T-helper 17 cell (primary cell): Measurements from ENCODE around the gene MIF. TPM values are rescaled to one million over a fixed set of nuclear protein-coding genes. Genes with fewer than 3 reads are reported as not detected.
A peak's percentile ranks its signal among the peaks of the same experiment; 100 is the strongest.

Experiments
- ATAC-seq: fragments of 150-1000 bp; cut with Tn5 transposase; 2 replicates; pipeline ENCODE4 v1.10.0; 2021; ENCODE audit warnings: mild to moderate bottlenecking, moderate library complexity
- DNase-seq, 3 donors: peaks; one replicate each; pipeline versions ENCODE4 v3.0.0 to v3.0.0-alpha.2; 2020 to 2021
- H3K9me3 ChIP-seq: one replicate; pipeline ENCODE4 v1.7.0; 2013; ENCODE audit warnings: low read length, mild to moderate bottlenecking; ENCODE audit not compliant: control insufficient read depth, poor library complexity, severe bottlenecking
- H3K27ac Mint-ChIP-seq: one replicate; pipeline ENCODE4 v1.8.0; 2022; ENCODE audit warnings: mild to moderate bottlenecking, moderate library complexity, mixed read lengths
- H3K27me3 Mint-ChIP-seq: one replicate; pipeline ENCODE4 v1.8.0; 2022; ENCODE audit warnings: mixed read lengths
- H3K36me3 Mint-ChIP-seq: one replicate; pipeline ENCODE4 v1.8.0; 2022; ENCODE audit warnings: low read depth, mixed read lengths
- H3K4me1 Mint-ChIP-seq: one replicate; pipeline ENCODE4 v1.8.0; 2022; ENCODE audit warnings: mild to moderate bottlenecking, mixed read lengths
- H3K4me3 Mint-ChIP-seq: one replicate; pipeline ENCODE4 v1.8.0; 2022; ENCODE audit warnings: mild to moderate bottlenecking, moderate library complexity, mixed read lengths
- total RNA-seq, 4 donors: library from RNA in 2 of 4; stranded (reverse) in 2 of 4; gene quantifications; one replicate each; pipeline ENCODE4 v1.2.3 and lab custom pipeline; 2022 to 2026

MIF gene
- 100 to 1,000 TPM; 219 to 223 TPM for total RNA-seq
- total RNA-seq (lab: John Stamatoyannopoulos, UW) = 6.9 to 18.2 reads per million in 2 donors

DNA sequence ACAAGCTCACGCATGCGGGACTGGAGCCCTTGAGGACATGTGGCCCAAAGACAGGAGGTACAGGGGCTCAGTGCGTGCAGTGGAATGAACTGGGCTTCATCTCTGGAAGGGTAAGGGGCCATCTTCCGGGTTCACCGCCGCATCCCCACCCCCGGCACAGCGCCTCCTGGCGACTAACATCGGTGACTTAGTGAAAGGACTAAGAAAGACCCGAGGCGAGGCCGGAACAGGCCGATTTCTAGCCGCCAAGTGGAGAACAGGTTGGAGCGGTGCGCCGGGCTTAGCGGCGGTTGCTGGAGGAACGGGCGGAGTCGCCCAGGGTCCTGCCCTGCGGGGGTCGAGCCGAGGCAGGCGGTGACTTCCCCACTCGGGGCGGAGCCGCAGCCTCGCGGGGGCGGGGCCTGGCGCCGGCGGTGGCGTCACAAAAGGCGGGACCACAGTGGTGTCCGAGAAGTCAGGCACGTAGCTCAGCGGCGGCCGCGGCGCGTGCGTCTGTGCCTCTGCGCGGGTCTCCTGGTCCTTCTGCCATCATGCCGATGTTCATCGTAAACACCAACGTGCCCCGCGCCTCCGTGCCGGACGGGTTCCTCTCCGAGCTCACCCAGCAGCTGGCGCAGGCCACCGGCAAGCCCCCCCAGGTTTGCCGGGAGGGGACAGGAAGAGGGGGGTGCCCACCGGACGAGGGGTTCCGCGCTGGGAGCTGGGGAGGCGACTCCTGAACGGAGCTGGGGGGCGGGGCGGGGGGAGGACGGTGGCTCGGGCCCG, at the start of gene MIF:
Gene MIF (plus strand): TSS at position 439 of the 765 bp plus-strand sequence. CDS start 92 bp downstream, at position 531.
- Mint-ChIP-seq H3K4me1 (peaks cover 18% of the 10 kb centered on the region), H3K27me3 (no peaks in the 10 kb centered on the region), H3K36me3 (peaks cover 3% of the 10 kb centered on the region), H3K27ac (peak within 1 kb of the TSS; percentile 88), H3K4me3 (peak within 1 kb of the TSS; percentile 94)
- DNase-seq (peak; percentile 91 to 95 (median 92)), ATAC-seq (peak; percentile 89)
- H3K9me3 ChIP-seq = no peaks in the 10 kb centered on the region

DNA sequence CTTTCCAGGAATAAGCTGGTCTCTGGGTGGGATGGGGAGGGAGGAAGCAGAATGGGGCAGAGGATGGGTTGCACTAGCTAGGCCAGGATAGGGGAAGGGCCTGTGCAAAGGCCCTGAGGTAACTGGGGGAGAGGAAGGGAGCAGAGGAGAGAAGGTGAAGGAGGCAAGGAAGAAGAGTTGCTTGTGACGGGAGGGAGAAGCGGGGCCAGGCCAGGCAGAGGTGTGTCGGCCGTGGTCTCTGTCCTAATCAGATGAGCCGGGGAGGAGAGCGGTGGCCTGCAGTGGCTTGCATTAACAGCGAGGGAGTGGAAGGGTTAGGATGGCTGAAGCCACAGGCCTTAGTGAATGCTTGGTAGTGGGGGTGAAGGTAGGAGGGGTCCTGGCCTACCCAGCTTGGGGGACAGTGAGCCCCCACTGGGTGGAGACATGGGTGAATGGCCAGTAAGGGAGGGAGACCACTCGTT, 49.4 kb upstream of the MIF start:
- no peak overlapping the region for H3K4me3 Mint-ChIP-seq
- H3K9me3 ChIP-seq = no peaks in the 10 kb centered on the region
- DNase-seq (no peak), ATAC-seq (no peak)
- H3K36me3 Mint-ChIP-seq = no peaks in the 10 kb centered on the region
- H3K4me1 Mint-ChIP-seq = peaks cover 1% of the 10 kb centered on the region
- no peaks in the 10 kb centered on the region for H3K27me3 Mint-ChIP-seq
- H3K27ac Mint-ChIP-seq = no peak overlapping the region

DNA sequence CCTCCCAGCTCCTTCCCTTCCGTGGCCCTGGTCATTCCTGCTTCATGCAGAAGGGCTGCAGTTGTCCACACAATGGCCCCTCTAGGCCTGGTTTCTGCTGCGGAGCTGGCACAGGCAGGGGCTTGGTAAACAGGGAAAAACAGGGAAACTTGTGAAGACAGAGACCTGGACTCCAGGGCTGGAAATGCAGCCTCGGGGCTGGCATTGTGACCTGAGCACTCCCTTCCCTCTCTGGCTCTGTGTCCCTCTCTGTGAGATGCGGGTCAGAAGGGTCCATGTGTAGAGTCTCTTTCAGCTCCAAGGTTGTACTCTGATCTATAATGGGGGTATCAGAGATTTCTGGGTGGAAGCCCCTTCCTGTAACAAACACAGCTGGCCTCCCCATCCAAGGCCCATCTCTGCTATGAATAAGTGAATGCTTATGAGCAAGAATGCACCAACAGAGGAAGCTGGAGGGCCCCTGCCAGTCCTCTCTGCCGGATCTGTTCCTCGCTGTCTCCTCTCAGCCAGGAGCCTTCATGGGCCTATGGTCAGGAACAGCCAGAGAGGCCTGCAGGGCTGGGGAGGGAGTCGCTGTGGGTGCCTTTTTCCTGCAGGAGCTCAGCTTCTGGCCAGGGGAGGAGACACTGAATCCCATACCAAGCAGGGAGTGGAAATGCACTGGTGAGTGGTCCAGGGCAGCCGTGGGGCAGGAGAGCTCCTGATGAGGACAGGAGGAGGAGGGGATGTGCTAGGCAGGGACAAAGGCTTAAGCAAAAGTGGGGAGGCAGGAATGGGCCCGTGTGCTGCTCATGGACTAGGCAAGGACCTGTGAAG, 48.7 kb upstream of the MIF start:
- Mint-ChIP-seq H3K4me3 (no peak overlapping the region), H3K4me1 (no peaks in the 10 kb centered on the region), H3K36me3 (no peaks in the 10 kb centered on the region), H3K27me3 (no peaks in the 10 kb centered on the region), H3K27ac (peak overlapping the region; percentile 32)
- no peaks in the 10 kb centered on the region for H3K9me3 ChIP-seq
- ATAC-seq = no peak
- no peak for DNase-seq

DNA sequence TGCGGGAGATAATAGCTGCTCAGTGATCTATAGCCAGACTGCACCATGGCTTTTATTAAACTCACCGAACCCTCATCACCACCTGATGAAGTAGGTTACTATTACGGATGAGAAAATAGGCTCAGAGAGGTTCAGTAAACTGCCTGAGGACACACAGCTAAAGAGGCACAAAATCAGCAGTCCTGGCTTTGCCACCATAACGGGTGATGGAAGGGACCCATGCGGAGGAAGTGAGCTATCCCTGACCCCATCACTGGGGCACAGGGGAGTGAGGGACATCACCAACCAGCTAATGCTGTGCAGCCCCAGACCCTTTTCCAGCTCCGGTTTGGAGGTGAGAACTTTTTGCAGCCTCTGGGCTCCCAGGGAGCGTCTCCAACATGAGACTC, 48.1 kb upstream of the MIF start:
- no peaks in the 10 kb centered on the region for H3K9me3 ChIP-seq
- ATAC-seq (no peak), DNase-seq (no peak)
- peak overlapping the region; percentile 32 for H3K27ac Mint-ChIP-seq
- H3K27me3 Mint-ChIP-seq = no peaks in the 10 kb centered on the region
- H3K4me1 Mint-ChIP-seq = peaks cover under 1% of the 10 kb centered on the region
- H3K36me3 Mint-ChIP-seq = no peaks in the 10 kb centered on the region
- no peak overlapping the region for H3K4me3 Mint-ChIP-seq

DNA sequence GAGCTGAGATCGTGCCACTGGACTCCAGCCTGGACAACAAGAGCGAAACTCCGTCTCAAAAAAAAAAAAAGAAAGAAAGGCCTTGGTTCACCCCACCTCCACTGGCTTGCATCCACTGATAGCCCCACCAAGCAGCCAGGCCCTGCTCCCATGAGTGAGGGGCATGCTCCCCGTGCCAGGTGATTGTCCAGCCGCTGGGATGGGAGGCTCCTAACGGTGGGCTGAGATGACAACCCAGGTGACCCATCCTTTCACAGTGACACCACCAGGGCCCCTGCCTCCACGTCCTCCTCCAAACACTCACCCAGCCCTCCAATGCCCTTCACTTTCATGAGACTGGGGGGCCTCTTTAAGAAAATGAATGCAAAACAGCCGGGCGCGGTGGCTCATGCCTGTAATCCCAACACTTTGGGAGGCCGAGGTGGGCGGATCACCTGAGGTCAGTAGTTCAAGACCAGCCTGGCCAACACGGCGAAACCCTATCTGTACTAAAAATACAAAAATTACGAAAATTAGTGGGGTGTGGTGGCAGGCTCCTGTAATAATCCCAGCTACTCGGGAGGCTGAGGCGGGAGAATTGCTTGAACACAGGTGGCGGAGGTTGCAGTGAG, 46.8 kb upstream of the MIF start:
- Mint-ChIP-seq H3K36me3 (no peaks in the 10 kb centered on the region), H3K27ac (no peak overlapping the region), H3K4me1 (peaks cover 2% of the 10 kb centered on the region), H3K4me3 (no peak overlapping the region), H3K27me3 (no peaks in the 10 kb centered on the region)
- DNase-seq = no peak
- no peak for ATAC-seq
- no peaks in the 10 kb centered on the region for H3K9me3 ChIP-seq

DNA sequence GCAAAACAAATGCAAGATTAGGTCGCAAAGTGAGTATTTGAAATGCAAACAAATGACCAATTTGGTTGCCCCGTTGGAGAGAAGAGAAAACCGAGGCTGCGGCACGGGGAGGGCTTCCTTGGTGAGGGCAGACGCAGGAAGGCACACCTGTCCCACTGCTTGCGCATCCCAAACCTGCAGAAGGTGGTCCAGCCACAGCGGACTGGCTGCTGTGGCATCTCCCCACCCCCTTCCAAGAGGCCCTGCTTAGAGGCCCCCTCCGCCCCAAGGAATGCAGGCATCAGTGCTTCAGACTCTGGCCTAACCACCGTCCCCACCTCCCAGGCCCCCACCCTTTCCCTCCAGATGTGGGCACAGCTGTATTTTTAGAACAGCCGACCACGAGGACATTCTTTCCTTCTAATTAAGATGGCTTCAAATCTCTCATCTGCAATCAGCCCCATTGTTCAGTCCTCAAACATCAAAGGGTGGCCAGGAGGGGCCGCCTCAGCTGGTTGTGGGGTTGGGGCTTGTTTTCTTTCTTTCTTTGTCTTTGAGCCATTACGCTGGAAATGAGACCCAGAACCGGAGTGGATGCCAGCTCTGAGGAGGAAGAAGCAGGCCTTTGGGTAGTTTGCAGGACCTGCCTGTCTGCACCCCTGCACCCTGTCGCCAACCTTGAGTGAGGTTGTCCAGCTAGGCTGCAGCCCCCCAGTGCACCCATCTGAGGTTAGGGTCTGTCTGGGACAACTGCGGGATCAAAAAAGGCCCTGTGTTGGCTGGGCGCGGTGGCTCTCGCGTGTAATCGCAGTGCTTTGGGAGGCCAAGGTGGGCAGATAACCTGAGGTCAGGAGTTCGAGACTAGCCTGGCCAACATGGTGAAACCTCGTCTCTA, 46.0 kb upstream of the MIF start:
- ATAC-seq = no peak
- H3K27me3 Mint-ChIP-seq = no peaks in the 10 kb centered on the region
- no peak for DNase-seq

DNA sequence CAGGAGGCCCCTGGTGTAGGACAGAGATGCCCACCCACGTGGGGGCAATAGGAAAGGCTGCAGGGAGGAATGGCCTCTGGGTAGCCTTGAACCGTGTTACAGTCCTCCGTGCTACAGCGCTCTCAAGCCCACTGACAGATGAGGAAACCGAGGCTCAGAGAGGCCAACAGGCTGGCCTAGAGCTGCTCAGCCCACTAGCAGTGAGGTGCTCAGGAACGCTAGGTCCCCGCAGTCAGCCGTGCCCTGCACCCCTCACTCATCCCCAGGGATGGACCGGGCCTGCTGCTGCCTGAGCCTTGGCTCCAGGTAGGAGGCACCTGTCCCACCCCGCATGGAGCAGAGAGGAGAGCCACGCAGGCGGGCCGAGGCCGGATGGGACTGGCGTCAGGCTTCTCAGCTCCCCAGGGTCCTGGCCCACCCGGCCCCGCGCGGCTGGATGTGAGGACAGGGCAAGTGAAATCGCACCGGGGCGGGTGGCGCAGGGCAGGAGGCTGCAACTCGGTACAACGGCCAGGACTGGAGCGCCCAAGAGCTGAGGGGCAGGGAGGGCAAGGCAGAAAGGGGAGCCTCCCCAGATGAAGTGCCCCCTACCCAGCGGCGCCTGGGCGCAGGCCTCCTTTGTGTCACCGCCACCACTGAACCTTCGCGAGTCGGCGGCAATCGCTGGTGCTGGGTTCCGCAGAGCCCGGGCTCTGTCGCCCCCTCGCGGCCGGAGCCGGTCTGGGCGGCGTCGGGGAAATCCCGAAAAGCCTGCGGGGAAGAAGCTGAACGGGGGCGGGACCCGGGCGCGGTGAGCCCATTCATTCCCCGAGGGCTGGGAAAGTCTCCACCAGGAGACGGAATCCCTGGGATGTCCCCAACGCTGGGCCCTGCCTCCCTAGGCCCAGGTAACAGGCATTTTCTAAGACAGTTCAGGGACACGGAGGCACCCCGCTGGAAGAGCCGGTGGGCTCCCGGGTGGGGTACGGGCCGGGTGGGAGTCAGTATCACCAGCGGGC, 44.9 kb upstream of the MIF start:
- no peaks in the 10 kb centered on the region for H3K9me3 ChIP-seq
- no peak overlapping the region for H3K4me3 Mint-ChIP-seq
- peaks cover 2% of the 10 kb centered on the region for H3K4me1 Mint-ChIP-seq
- H3K27me3 Mint-ChIP-seq = no peaks in the 10 kb centered on the region
- peak; percentile 96 for ATAC-seq
- peak; percentile 78 to 93 (median 83) for DNase-seq
- no peak overlapping the region for H3K27ac Mint-ChIP-seq
- H3K36me3 Mint-ChIP-seq = no peaks in the 10 kb centered on the region

More for the DNA sequence above, 46.0 kb upstream of the MIF start:
- H3K4me3 Mint-ChIP-seq = no peak overlapping the region
- H3K9me3 ChIP-seq = no peaks in the 10 kb centered on the region
- no peak overlapping the region for H3K27ac Mint-ChIP-seq
- H3K36me3 Mint-ChIP-seq = no peaks in the 10 kb centered on the region
- H3K4me1 Mint-ChIP-seq = peaks cover 2% of the 10 kb centered on the region

DNA sequence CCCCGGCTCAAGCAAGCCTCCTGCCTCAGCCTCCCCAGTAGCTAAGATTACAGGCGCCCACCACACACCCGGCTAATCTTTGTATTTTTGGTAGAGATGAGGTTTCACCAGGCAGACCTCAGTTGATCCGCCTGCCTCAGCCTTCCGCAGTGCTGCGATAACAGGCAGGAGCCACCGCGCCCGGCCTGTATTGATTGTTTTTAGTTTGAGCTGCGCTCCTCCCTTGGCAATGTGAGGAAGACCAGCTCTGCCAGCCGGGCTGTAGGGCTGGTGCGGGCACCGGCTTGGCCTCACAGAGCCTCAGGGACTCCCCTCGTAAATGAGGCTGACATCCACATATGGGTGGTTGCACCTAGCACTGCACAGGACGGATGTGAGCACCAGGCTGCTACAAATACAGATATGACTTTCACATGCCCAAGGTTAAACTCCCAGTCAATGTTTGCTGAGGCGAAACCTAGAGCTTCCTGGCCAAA, 44.0 kb upstream of the MIF start:
- Mint-ChIP-seq H3K4me3 (no peak overlapping the region), H3K27ac (no peak overlapping the region), H3K27me3 (no peaks in the 10 kb centered on the region)

DNA sequence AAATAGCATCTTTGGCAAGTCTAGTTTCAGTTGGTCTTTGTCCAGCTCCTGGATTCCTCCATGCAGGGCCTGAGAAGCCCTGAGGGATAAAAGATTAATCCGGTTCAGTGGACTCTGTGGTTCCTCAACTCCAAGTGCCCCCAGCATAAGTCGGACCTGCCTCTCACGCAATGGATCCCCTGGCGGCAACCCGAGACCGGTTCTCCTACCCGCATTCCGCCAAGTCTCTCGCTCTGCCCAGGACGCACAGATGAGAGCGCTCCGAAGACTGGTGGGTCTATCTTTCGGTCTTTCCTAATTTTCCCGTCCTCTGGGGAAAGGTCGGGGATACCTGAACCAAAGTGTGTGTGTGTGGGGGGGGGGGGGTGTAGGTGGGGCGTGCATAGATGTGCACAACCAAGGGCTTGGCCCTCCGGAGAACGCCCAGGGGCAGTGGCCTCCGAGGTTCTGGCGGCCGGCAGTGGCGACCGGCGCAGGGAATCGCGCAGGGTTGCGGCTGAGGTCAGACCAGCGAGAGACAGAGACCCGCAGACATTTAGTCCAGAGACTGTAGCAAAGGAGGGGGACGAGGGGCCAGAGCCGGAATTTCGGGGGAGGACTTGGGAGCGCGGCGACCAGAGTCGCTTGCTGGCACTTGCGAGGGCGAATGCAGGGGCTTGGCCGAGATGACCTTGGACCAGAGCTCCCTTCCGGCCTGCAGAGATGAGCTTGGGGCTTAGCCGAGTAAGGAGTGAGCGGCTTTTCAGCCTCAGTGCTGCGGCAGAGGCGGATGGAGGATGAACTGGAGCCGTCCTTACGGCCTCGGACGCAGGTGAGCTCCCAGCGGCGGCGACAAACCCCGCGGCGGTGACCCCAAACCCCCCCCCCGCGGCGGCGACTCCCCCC, 37.2 kb upstream of the MIF start:
- DNase-seq (no peak), ATAC-seq (peak; percentile 32)
- H3K9me3 ChIP-seq = no peaks in the 10 kb centered on the region
- Mint-ChIP-seq H3K27ac (peak overlapping the region; percentile 74), H3K36me3 (no peaks in the 10 kb centered on the region), H3K4me3 (peak overlapping the region; percentile 94), H3K27me3 (no peaks in the 10 kb centered on the region), H3K4me1 (peaks cover 11% of the 10 kb centered on the region)

More for the DNA sequence above, 44.0 kb upstream of the MIF start:
- no peak for DNase-seq
- Mint-ChIP-seq H3K36me3 (no peaks in the 10 kb centered on the region), H3K4me1 (peaks cover 2% of the 10 kb centered on the region)
- H3K9me3 ChIP-seq = no peaks in the 10 kb centered on the region
- ATAC-seq = no peak

DNA sequence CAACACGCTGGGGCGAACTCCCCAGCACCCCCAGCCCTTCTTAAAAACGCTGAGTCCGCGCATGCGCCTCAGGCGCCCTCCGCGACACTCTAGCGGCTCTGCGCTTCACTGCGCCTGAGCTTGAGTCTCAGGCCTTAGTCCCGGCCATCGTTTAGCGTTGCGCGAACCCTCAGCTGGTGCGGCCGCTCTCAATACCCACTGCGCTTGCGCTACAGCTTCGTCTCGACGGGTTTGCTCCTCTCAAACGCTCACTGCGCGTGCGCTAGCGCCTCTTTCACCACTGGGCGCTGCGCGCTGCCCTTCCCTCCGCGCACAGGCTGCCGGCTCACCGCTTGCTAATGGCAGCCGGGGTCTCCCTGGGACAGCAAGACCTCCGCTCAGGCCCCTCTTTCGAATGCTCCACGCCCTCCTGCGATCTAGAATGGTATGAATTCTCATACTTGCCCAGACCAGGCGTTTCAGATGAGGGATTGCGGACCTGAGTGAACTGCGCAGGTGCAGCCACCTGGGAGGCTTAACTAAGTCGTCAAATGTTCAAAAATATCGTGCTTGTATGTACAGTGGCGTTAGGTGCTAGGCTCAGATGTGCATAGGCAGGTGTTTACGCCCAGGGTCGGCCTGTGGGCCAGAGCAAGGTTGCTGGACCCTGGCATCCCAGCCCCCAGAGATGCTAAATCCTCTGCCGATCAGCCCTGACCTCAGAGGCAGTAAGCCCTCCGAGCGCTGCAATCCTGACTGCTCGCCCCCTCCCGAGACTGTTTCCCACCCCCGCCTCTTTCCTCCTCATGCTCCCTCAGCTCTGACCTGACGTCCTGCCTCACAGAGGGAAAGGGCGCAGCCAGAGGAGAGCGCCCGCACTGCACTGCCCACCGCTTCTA, 36.3 kb upstream of the MIF start, which contains the start of gene SLC2A11:
Gene SLC2A11 (plus strand): TSS at position 270 of the 878 bp plus-strand sequence. CDS start 125 bp downstream, at position 395.
- ATAC-seq = peak; percentile 96
- H3K4me1 Mint-ChIP-seq = peaks cover 16% of the 10 kb centered on the region

More for the DNA sequence above, 36.3 kb upstream of the MIF start, which contains the start of gene SLC2A11:
- H3K36me3 Mint-ChIP-seq = no peaks in the 10 kb centered on the region
- peak within 1 kb of the TSS; percentile 74 for H3K27ac Mint-ChIP-seq
- H3K9me3 ChIP-seq = no peaks in the 10 kb centered on the region
- H3K4me3 Mint-ChIP-seq = peak within 1 kb of the TSS; percentile 94
- DNase-seq = peak; percentile 81 to 90 (median 88)
- no peaks in the 10 kb centered on the region for H3K27me3 Mint-ChIP-seq
